Stimulated activated CD4-positive, alpha-beta T cell treated with anti-CD3 and anti-CD28 coated beads, TNF-alpha, amount 100 ng/mL, for 24 hours (primary cell): ENCODE data around the gene ARHGAP20.
A peak's percentile ranks its signal among the peaks of the same experiment; 100 is the strongest.

Experiments used
- DNase-seq, 3 experiments: peaks; one replicate each; pipeline ENCODE4 v3.0.0-alpha.2; 2020; ENCODE audit warnings: low read depth in 3 of 3

Gene ARHGAP20

GRCh38 chr11:110711776-110712658, at the start of gene ARHGAP20:
Gene ARHGAP20 (minus strand): TSS chr11:110712437. CDS start chr11:110712231, 206 bp downstream.
- DNase-seq = peak in 1 of 3 experiments; percentile 57

GRCh38 chr11:110761991-110762390, 49.8 kb upstream of the ARHGAP20 start:
- DNase-seq = no peak

GRCh38 chr11:110761131-110761530, 48.9 kb upstream of the ARHGAP20 start:
- no peak for DNase-seq

- DNase-seq = no peak
Observed at GRCh38 chr11:110759972-110760381, 47.7 kb upstream of the ARHGAP20 start.

- no peak for DNase-seq
Observed at GRCh38 chr11:110757962-110758755, 45.9 kb upstream of the ARHGAP20 start.

GRCh38 chr11:110757066-110757465, 44.8 kb upstream of the ARHGAP20 start:
- DNase-seq = no peak

- no peak for DNase-seq
Observed at GRCh38 chr11:110755941-110756340, 43.7 kb upstream of the ARHGAP20 start.

- no peak for DNase-seq
Observed at GRCh38 chr11:110752890-110753289, 40.7 kb upstream of the ARHGAP20 start.

- no peak for DNase-seq
Observed at GRCh38 chr11:110750100-110750499, 37.9 kb upstream of the ARHGAP20 start.

- DNase-seq = no peak
Observed at GRCh38 chr11:110747531-110747930, 35.3 kb upstream of the ARHGAP20 start.

- DNase-seq = no peak
Observed at GRCh38 chr11:110738641-110739040, 26.4 kb upstream of the ARHGAP20 start.

- DNase-seq = no peak
Observed at GRCh38 chr11:110737593-110737992, 25.4 kb upstream of the ARHGAP20 start.

GRCh38 chr11:110736171-110736553, 23.9 kb upstream of the ARHGAP20 start:
- DNase-seq = no peak

GRCh38 chr11:110735455-110736170, 23.4 kb upstream of the ARHGAP20 start:
- DNase-seq = no peak

GRCh38 chr11:110734790-110735189, 22.6 kb upstream of the ARHGAP20 start:
- no peak for DNase-seq

GRCh38 chr11:110730773-110731172, 18.5 kb upstream of the ARHGAP20 start:
- no peak for DNase-seq

GRCh38 chr11:110728883-110729282, 16.6 kb upstream of the ARHGAP20 start:
- no peak for DNase-seq

GRCh38 chr11:110728476-110728875, 16.2 kb upstream of the ARHGAP20 start:
- DNase-seq = no peak

GRCh38 chr11:110724358-110724757, 12.1 kb upstream of the ARHGAP20 start:
- no peak for DNase-seq

- no peak for DNase-seq
Observed at GRCh38 chr11:110720431-110721275, 8.4 kb upstream of the ARHGAP20 start.

GRCh38 chr11:110716361-110716760, 4.1 kb upstream of the ARHGAP20 start:
- no peak for DNase-seq
